SK-N-SH (cell line): ENCODE results near the gene GID4. TPM values are rescaled to one million over a fixed set of nuclear protein-coding genes. Genes with fewer than 3 reads are reported as not detected.

Experiments used
- CTCF ChIA-PET: fragments of 300-600, 350-600 bp; formaldehyde crosslinking; extraction: SDS; loops from one replicate; lab custom pipeline; 2021; lab: Yijun Ruan, JAX
- POLR2A ChIA-PET: fragments of 350-600 bp; sonication (Branson Sonifier 250); formaldehyde crosslinking; extraction: SDS; loops from one replicate; lab custom pipeline; 2020; ENCODE audit warnings: antibody characterized with exemption, inconsistent platforms; lab: Yijun Ruan, JAX
- DNase-seq: peaks from one replicate; pipeline ENCODE4 v3.0.0; 2012
- H2AFZ ChIP-seq: fragments of 200-600 bp; sonication (generic); 2 replicates; pipeline ENCODE4 v1.8.1; 2016; ENCODE audit warnings: antibody characterized with exemption, mild to moderate bottlenecking, low read depth
- H3F3A ChIP-seq: fragments of 200-600 bp; sonication (generic); replicated peaks from 2 replicates; pipeline ENCODE3; 2016; ENCODE audit warnings: antibody characterized with exemption, mild to moderate bottlenecking; ENCODE audit not compliant: insufficient read depth
- H3K27ac ChIP-seq, 2 experiments: fragments of 200-500 bp in 1 of 2; fragments of 200-600 bp in 1 of 2; sonication (Bioruptor generic) in 1 of 2; sonication (generic), shearing (Covaris generic) in 1 of 2; 2 replicates each; pipeline versions ENCODE4 v1.5.1 to v1.6.1; 2014 to 2016; ENCODE audit warnings: low read depth in 2 of 2, inconsistent platforms in 1 of 2, low read length in 1 of 2, mild to moderate bottlenecking in 1 of 2, mixed read lengths in 1 of 2
- H3K27me3 ChIP-seq: fragments of 200-600 bp; sonication (generic), shearing (Covaris generic); 2 replicates; pipeline ENCODE4 v1.6.1; 2016; ENCODE audit warnings: mixed run types; ENCODE audit not compliant: insufficient read depth
- H3K36me3 ChIP-seq, 2 experiments: fragments of 200-500 bp in 1 of 2; fragments of 200-600 bp in 1 of 2; sonication (Bioruptor generic) in 1 of 2; sonication (generic) in 1 of 2; replicated peaks in 1 of 2; 2 replicates each; pipeline versions ENCODE3 to v1.5.1; 2014 to 2016; ENCODE audit warnings: low read length in 1 of 2, mild to moderate bottlenecking in 1 of 2; ENCODE audit not compliant: insufficient read depth in 2 of 2, control insufficient read depth in 1 of 2
- H3K4me1 ChIP-seq, 2 experiments: fragments of 200-500 bp in 1 of 2; fragments of 200-600 bp in 1 of 2; sonication (Bioruptor generic) in 1 of 2; sonication (generic), shearing (Covaris generic) in 1 of 2; 2 replicates each; pipeline versions ENCODE4 v1.5.1 to v1.6.1; 2014 to 2016; ENCODE audit warnings: low read depth in 1 of 2, low read length in 1 of 2, mixed run types in 1 of 2; ENCODE audit not compliant: insufficient read depth in 2 of 2, control insufficient read depth in 1 of 2
- H3K4me2 ChIP-seq: fragments of 200-600 bp; sonication (generic), shearing (Covaris generic); 2 replicates; pipeline ENCODE4 v1.6.1; 2017; ENCODE audit warnings: mixed run types
- H3K4me3 ChIP-seq, 2 experiments: fragments of 200-500 bp in 1 of 2; fragments of 200-600 bp in 1 of 2; sonication (Bioruptor generic) in 1 of 2; sonication (generic), shearing (Covaris generic) in 1 of 2; 2 replicates each; pipeline versions ENCODE4 v1.5.1 to v1.8.1; 2014 to 2016; ENCODE audit warnings: low read depth in 2 of 2, inconsistent platforms in 1 of 2, low read length in 1 of 2, mild to moderate bottlenecking in 1 of 2, mixed read lengths in 1 of 2, moderate library complexity in 1 of 2
- H3K79me2 ChIP-seq: fragments of 200-600 bp; sonication (generic); 2 replicates; pipeline ENCODE4 v1.8.1; 2017; ENCODE audit warnings: mild to moderate bottlenecking; ENCODE audit not compliant: insufficient read depth
- H3K9ac ChIP-seq: fragments of 200-600 bp; sonication (generic); 2 replicates; pipeline ENCODE4 v1.6.1; 2017; ENCODE audit warnings: mixed run types
- H3K9me2 ChIP-seq: fragments of 200-600 bp; sonication (generic); 2 replicates; pipeline ENCODE4 v1.6.1; 2017; ENCODE audit warnings: mixed run types
- H3K9me3 ChIP-seq: fragments of 200-600 bp; sonication (generic); 2 replicates; pipeline ENCODE4 v1.6.1; 2017; ENCODE audit warnings: mixed run types, mild to moderate bottlenecking, moderate library complexity
- H4K20me1 ChIP-seq: fragments of 200-600 bp; sonication (generic); 2 replicates; pipeline ENCODE4 v1.6.1; 2017; ENCODE audit warnings: mild to moderate bottlenecking, mixed run types; ENCODE audit not compliant: insufficient read depth
- EP300 ChIP-seq, 2 experiments: IDR thresholded peaks; 2 replicates each; pipeline versions ENCODE4 v1.4.0 to v1.6.1; 2012; ENCODE audit warnings: borderline replicate concordance in 1 of 2, low read depth in 1 of 2, low read length in 1 of 2
- EZH2phosphoT487 ChIP-seq: fragments of 200-600 bp; sonication (generic); IDR thresholded peaks from 2 replicates; pipeline ENCODE4 v1.6.1; 2017; ENCODE audit warnings: low read depth, mixed run types, mild to moderate bottlenecking, antibody characterized with exemption, moderate library complexity, borderline replicate concordance
- FOSL2 ChIP-seq: IDR thresholded peaks from 2 replicates; pipeline ENCODE4 v1.4.0; 2012; ENCODE audit warnings: low read depth, mild to moderate bottlenecking, moderate library complexity, borderline replicate concordance
- GABPA ChIP-seq: IDR thresholded peaks from 2 replicates; pipeline ENCODE4 v1.4.0; 2012; ENCODE audit warnings: low read depth, mild to moderate bottlenecking
- GATA2 ChIP-seq: sonication (generic); formaldehyde crosslinking; IDR thresholded peaks from 2 replicates; pipeline ENCODE4 v1.5.0; 2020; ENCODE audit warnings: mild to moderate bottlenecking, missing genetic modification reagents
- IRF3 ChIP-seq: fragments of 150-350 bp; IDR thresholded peaks from 2 replicates; pipeline ENCODE4 v1.6.1; 2016; ENCODE audit warnings: mild to moderate bottlenecking, low read depth, low read length
- MEF2A ChIP-seq: IDR thresholded peaks from 2 replicates; pipeline ENCODE4 v1.4.0; 2012; ENCODE audit warnings: low read depth, borderline replicate concordance
- NFIC ChIP-seq: IDR thresholded peaks from 2 replicates; pipeline ENCODE4 v1.4.0; 2012; ENCODE audit warnings: borderline replicate concordance
- RCOR1 ChIP-seq: fragments of 150-350 bp; IDR thresholded peaks from 2 replicates; pipeline ENCODE4 v1.6.1; 2017; ENCODE audit warnings: antibody characterized with exemption, low read length
- REST ChIP-seq: IDR thresholded peaks from 2 replicates; pipeline ENCODE4 v1.6.1; 2012; ENCODE audit warnings: mild to moderate bottlenecking, low read depth, low read length, moderate library complexity
- RFX5 ChIP-seq: IDR thresholded peaks from 2 replicates; pipeline ENCODE4 v1.6.1; 2012; ENCODE audit warnings: mild to moderate bottlenecking, improper control_type of control experiment, low read length
- SIN3A ChIP-seq: IDR thresholded peaks from 2 replicates; pipeline ENCODE4 v1.6.1; 2012; ENCODE audit warnings: low read depth, mild to moderate bottlenecking, low read length, moderate library complexity, borderline replicate concordance
- TAF1 ChIP-seq: IDR thresholded peaks from 2 replicates; pipeline ENCODE4 v1.6.1; 2012; ENCODE audit warnings: low read depth, mild to moderate bottlenecking, low read length, moderate library complexity, borderline replicate concordance
- TCF12 ChIP-seq: IDR thresholded peaks from 2 replicates; pipeline ENCODE4 v1.4.0; 2012
- WGBS: methylation state at CpG from one replicate; pipeline ENCODE4 v1.1.6; 2017; ENCODE audit warnings: low lambda C conversion rate; 5-methylcytosine and 5-hydroxymethylcytosine counted together
- polyA plus RNA-seq, 3 experiments: library from polyadenylated mRNA; depleted of rRNA; stranded (reverse); fragments of >200 nt; gene quantifications; 2 replicates each; pipeline ENCODE4 v1.2.3, GENCODE V29; 2012
- TF ChIP-seq, protein P1 (sequence below): IDR thresholded peaks from 2 replicates; pipeline ENCODE4; 2012
- TF ChIP-seq, protein P2 (sequence below): fragments of 200-600 bp; sonication (generic); IDR thresholded peaks from 2 replicates; pipeline ENCODE4 v1.6.1; 2017; ENCODE audit warnings: antibody characterized with exemption, mild to moderate bottlenecking, moderate library complexity
- TF ChIP-seq, protein P3 (sequence below): IDR thresholded peaks from 2 replicates; pipeline ENCODE4 v1.4.0; 2012; ENCODE audit warnings: low read depth, borderline replicate concordance
- TF ChIP-seq, protein P4 (sequence below): fragments of 150-350 bp; IDR thresholded peaks from 2 replicates; pipeline ENCODE4 v1.6.1; 2017; ENCODE audit warnings: antibody characterized with exemption, low read length, low read depth, borderline replicate concordance
- TF ChIP-seq, protein P5 (sequence below): IDR thresholded peaks from 2 replicates; pipeline ENCODE4 v1.4.0; 2012; ENCODE audit warnings: low read depth

Gene GID4
- polyA plus RNA-seq, 1 of the 3 experiments (the other 2 are of a cell fraction), result 4.3 TPM

DNA sequence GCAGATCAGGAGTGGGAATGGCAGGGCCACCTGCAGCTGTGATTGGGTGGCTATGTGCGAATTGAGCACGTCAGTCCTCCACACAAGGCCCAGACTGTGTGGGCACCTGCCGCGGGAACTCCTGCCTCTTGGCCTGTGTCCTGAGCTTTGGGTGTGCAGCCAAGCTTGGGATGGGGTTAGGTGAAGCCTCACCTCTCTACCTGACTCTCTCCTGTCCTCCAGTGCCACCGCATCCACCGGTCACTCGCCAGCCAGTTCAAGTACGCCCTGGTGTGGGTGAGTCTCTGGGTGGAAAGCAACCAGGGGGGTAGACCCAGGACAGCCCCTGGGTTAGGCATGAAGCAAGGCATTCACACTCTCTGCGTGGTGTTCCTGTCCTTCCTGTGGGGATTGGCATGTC, 67.0 kb downstream of the GID4 start:
- Histone ChIP-seq H3K36me3 (peaks cover 0 to 9% of the 10 kb centered on the region in 2 experiments), H3K4me1 (peaks cover 0 to 52% of the 10 kb centered on the region in 2 experiments; a peak in 1 of 4 replicates), H3K27me3 (no peaks in the 10 kb centered on the region), H2AFZ (no peak overlapping the region), H3K4me2 (no peak overlapping the region), H3K4me3 (no peak overlapping the region), H3K9ac (no peak overlapping the region), H3K79me2 (no peaks in the 10 kb centered on the region), H3K9me3 (no peaks in the 10 kb centered on the region), H3K9me2 (no peaks in the 10 kb centered on the region), H4K20me1 (no peaks in the 10 kb centered on the region), H3F3A (no peaks in the 10 kb centered on the region), H3K27ac (no peak overlapping the region)
- ChIA-PET CTCF (no interaction called here), POLR2A (no interaction called here)
- DNase-seq, result no peak
- TF ChIP-seq, protein P1, sequence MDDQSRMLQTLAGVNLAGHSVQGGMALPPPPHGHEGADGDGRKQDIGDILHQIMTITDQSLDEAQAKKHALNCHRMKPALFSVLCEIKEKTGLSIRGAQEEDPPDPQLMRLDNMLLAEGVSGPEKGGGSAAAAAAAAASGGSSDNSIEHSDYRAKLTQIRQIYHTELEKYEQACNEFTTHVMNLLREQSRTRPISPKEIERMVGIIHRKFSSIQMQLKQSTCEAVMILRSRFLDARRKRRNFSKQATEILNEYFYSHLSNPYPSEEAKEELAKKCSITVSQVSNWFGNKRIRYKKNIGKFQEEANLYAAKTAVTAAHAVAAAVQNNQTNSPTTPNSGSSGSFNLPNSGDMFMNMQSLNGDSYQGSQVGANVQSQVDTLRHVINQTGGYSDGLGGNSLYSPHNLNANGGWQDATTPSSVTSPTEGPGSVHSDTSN, result no peak
- no peak for TF ChIP-seq FOSL2
- TF ChIP-seq TAF1, result no peak
- TF ChIP-seq RFX5, result no peak
- TF ChIP-seq EZH2phosphoT487, result no peak
- TF ChIP-seq, protein P2, sequence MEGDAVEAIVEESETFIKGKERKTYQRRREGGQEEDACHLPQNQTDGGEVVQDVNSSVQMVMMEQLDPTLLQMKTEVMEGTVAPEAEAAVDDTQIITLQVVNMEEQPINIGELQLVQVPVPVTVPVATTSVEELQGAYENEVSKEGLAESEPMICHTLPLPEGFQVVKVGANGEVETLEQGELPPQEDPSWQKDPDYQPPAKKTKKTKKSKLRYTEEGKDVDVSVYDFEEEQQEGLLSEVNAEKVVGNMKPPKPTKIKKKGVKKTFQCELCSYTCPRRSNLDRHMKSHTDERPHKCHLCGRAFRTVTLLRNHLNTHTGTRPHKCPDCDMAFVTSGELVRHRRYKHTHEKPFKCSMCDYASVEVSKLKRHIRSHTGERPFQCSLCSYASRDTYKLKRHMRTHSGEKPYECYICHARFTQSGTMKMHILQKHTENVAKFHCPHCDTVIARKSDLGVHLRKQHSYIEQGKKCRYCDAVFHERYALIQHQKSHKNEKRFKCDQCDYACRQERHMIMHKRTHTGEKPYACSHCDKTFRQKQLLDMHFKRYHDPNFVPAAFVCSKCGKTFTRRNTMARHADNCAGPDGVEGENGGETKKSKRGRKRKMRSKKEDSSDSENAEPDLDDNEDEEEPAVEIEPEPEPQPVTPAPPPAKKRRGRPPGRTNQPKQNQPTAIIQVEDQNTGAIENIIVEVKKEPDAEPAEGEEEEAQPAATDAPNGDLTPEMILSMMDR, result no peak
- TF ChIP-seq, protein P3, sequence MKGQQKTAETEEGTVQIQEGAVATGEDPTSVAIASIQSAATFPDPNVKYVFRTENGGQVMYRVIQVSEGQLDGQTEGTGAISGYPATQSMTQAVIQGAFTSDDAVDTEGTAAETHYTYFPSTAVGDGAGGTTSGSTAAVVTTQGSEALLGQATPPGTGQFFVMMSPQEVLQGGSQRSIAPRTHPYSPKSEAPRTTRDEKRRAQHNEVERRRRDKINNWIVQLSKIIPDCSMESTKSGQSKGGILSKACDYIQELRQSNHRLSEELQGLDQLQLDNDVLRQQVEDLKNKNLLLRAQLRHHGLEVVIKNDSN, result no peak
- TF ChIP-seq, protein P4, sequence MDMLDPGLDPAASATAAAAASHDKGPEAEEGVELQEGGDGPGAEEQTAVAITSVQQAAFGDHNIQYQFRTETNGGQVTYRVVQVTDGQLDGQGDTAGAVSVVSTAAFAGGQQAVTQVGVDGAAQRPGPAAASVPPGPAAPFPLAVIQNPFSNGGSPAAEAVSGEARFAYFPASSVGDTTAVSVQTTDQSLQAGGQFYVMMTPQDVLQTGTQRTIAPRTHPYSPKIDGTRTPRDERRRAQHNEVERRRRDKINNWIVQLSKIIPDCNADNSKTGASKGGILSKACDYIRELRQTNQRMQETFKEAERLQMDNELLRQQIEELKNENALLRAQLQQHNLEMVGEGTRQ, result no peak
- no peak for TF ChIP-seq TCF12
- no peak for TF ChIP-seq GATA2 (CRISPR knock-in tag)
- TF ChIP-seq SIN3A, result no peak
- TF ChIP-seq GABPA, result no peak
- TF ChIP-seq EP300 (IDR thresholded peaks at IDR 0.05; ENCODE audit: borderline replicate concordance in 1 of 2, low read depth in 1 of 2, low read length in 1 of 2), result no peak
- no peak for TF ChIP-seq REST
- TF ChIP-seq, protein P5, sequence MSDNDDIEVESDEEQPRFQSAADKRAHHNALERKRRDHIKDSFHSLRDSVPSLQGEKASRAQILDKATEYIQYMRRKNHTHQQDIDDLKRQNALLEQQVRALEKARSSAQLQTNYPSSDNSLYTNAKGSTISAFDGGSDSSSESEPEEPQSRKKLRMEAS, result no peak
- TF ChIP-seq IRF3, result no peak
- no peak for TF ChIP-seq MEF2A
- no peak for TF ChIP-seq NFIC
- no peak for TF ChIP-seq RCOR1
- 96% methylated on average over 5 of the region's 9 CpGs for WGBS
